ENCODE results near the gene HOMER1. TPM values are rescaled to one million over a fixed set of nuclear protein-coding genes. Genes with fewer than 3 reads are reported as not detected.

HOMER1 gene
- total and polyA plus RNA-seq, 2 of the 4 experiments (the other 2 are of a cell fraction): 1.9 to 6.8 TPM

- Histone ChIP-seq H3K4me1 (ENCODE audit: control insufficient read depth, insufficient read depth, low read length) (no peaks in the 10 kb centered on the region), H2AFZ (replicated peaks; ENCODE audit: low read length, poor library complexity) (no peak overlapping the region), H3K18ac (ENCODE audit: low read depth, low read length) (no peak overlapping the region), H2AK5ac (ENCODE audit: low read depth, low read length) (no peak overlapping the region), H2BK20ac (ENCODE audit: low read depth, low read length) (no peak overlapping the region), H3K4ac (ENCODE audit: low read depth, low read length) (no peak overlapping the region), H3K9ac (ENCODE audit: low read depth, low read length) (no peak overlapping the region), H3K56ac (ENCODE audit: extremely low read depth, insufficient read depth, low read length) (no peak overlapping the region), H3K4me2 (ENCODE audit: low read depth, low read length) (no peak overlapping the region), H2BK5ac (ENCODE audit: low read depth, low read length, poor library complexity, severe bottlenecking) (no peak overlapping the region), H2AK9ac (replicated peaks; ENCODE audit: low read depth, low read length, poor library complexity) (no peak overlapping the region), H3K79me1 (ENCODE audit: low read depth in 1 of 2, low read length in 2 of 2) (peaks cover 4 to 14% of the 10 kb centered on the region in 2 experiments; a peak in 3 of 4 replicates), H4K5ac (ENCODE audit: low read depth, low read length) (no peak overlapping the region), H4K20me1 (ENCODE audit: insufficient read depth, low read length) (no peaks in the 10 kb centered on the region), H3K27me3 (ENCODE audit: control insufficient read depth, insufficient read depth, low read length) (no peaks in the 10 kb centered on the region), H3K9me1 (ENCODE audit: insufficient read depth, low read length) (no peaks in the 10 kb centered on the region), H3K36me3 (ENCODE audit: control insufficient read depth, insufficient read depth, low read length) (no peaks in the 10 kb centered on the region), H3K4me3 (ENCODE audit: insufficient read depth, low read depth, low read length) (no peak overlapping the region), H4K91ac (ENCODE audit: insufficient read depth, low read depth, low read length) (no peak overlapping the region), H3K14ac (replicated peaks; ENCODE audit: low read depth, low read length) (no peak overlapping the region), H2BK120ac (ENCODE audit: low read depth, low read length) (no peak overlapping the region), H2BK15ac (ENCODE audit: low read depth, low read length) (no peak overlapping the region), H3K9me3 (ENCODE audit: control insufficient read depth, insufficient read depth, low read length) (no peaks in the 10 kb centered on the region), H3K27ac (ENCODE audit: insufficient read depth, low read length) (no peak overlapping the region), H3K23ac (ENCODE audit: low read depth, low read length) (no peak overlapping the region), H4K8ac (ENCODE audit: low read depth in 2 of 2, low read length in 2 of 2) (no peak overlapping the region)
- no CpG with 5 or more reads among the region's 1 CpG for WGBS, 2 experiments (ENCODE audit: extremely low coverage in 2 of 2, insufficient read length in 1 of 2)
- TF ChIP-seq MXI1 (IDR thresholded peaks at IDR 0.05; ENCODE audit: borderline replicate concordance, low read depth, low read length) (no peak), SMC3 (IDR thresholded peaks at IDR 0.05; ENCODE audit: low read depth, low read length) (no peak), USF2 (IDR thresholded peaks at IDR 0.05; ENCODE audit: low read depth, low read length) (no peak), RCOR1 (IDR thresholded peaks at IDR 0.05; ENCODE audit: insufficient replicate concordance, low read length) (no peak), CTCF (conservative IDR thresholded peaks at IDR 0.05; ENCODE audit: low read depth, low read length) (no peak), CEBPB (IDR thresholded peaks at IDR 0.05; ENCODE audit: low read depth, low read length) (no peak), BHLHE40 (IDR thresholded peaks at IDR 0.05; ENCODE audit: low read depth, low read length) (no peak), NFE2L2 (IDR thresholded peaks at IDR 0.05; ENCODE audit: low read depth, low read length) (no peak)
- TF ChIP-seq, protein P1, sequence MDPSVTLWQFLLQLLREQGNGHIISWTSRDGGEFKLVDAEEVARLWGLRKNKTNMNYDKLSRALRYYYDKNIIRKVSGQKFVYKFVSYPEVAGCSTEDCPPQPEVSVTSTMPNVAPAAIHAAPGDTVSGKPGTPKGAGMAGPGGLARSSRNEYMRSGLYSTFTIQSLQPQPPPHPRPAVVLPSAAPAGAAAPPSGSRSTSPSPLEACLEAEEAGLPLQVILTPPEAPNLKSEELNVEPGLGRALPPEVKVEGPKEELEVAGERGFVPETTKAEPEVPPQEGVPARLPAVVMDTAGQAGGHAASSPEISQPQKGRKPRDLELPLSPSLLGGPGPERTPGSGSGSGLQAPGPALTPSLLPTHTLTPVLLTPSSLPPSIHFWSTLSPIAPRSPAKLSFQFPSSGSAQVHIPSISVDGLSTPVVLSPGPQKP (IDR thresholded peaks at IDR 0.05; ENCODE audit: borderline replicate concordance, low read depth, low read length): no peak
- ATAC-seq (ENCODE audit: low read depth) (no peak), DNase-seq (no peak)
- CTCF ChIA-PET: interaction anchor here (0.6 kb wide), 1 partner anchor 183 kb away, joined by 3 read pairs; no protein-coding TSS in a partner anchor
- dilution Hi-C loops (cut with HindIII; ENCODE audit: low sequenced_read_pairs, unreplicated experiment) (no loop called here), intact Hi-C loops (cut with micrococcal nuclease) (no loop called here), in situ Hi-C loops (cut with MboI; ENCODE audit: low sequenced_read_pairs) (no loop called here)
- POLR2A ChIA-PET (ENCODE audit: unreplicated experiment): no interaction called here
- no TSS peak for BruUV-seq (replicated peaks)
These were observed 3.1 kb upstream of the HOMER1 start for GRCh38 chr5:79516986-79517385.
